HepG2 (cell line): ENCODE results near the gene HS6ST1. TPM values are rescaled to one million over a fixed set of nuclear protein-coding genes. Genes with fewer than 3 reads are reported as not detected.
A peak's percentile ranks its signal among the peaks of the same experiment; 100 is the strongest.

ENCODE experiments used
- FOSL1 ChIP-seq: sonication (generic); formaldehyde crosslinking; IDR thresholded peaks from 2 replicates; pipeline ENCODE4 v1.9.0; 2021; ENCODE audit warnings: missing genetic modification reagents, borderline replicate concordance
- HINFP ChIP-seq: sonication (generic); formaldehyde crosslinking; IDR thresholded peaks from 2 replicates; pipeline ENCODE4 v1.4.0; 2020; ENCODE audit warnings: low read depth, mild to moderate bottlenecking, missing genetic modification reagents
- NFRKB ChIP-seq: fragments of 450-650 bp; IDR thresholded peaks from 2 replicates; pipeline ENCODE4 v1.6.1; 2017
- TEAD3 ChIP-seq: optimal IDR thresholded peaks from 2 replicates; pipeline ENCODE3; 2016; ENCODE audit warnings: borderline replicate concordance
- TEF ChIP-seq: sonication (generic); formaldehyde crosslinking; IDR thresholded peaks from 2 replicates; pipeline ENCODE4 v1.5.0; 2020; ENCODE audit warnings: missing genetic modification reagents
- TMF1 ChIP-seq: sonication (generic); formaldehyde crosslinking; IDR thresholded peaks from 2 replicates; pipeline ENCODE4 v1.8.1; 2022; ENCODE audit warnings: low read depth, missing genetic modification reagents
- ZKSCAN8 ChIP-seq: IDR thresholded peaks from 2 replicates; pipeline ENCODE4 v1.6.1; 2016; ENCODE audit warnings: borderline replicate concordance, missing genetic modification reagents, missing compliant biosample characterization
- ZMYM4 ChIP-seq: sonication (generic); formaldehyde crosslinking; IDR thresholded peaks from 2 replicates; pipeline ENCODE4 v1.8.1; 2023; ENCODE audit warnings: mild to moderate bottlenecking, missing genetic modification reagents
- ZNF17 ChIP-seq: sonication (generic); formaldehyde crosslinking; IDR thresholded peaks from 2 replicates; pipeline ENCODE4 v1.5.0; 2020; ENCODE audit warnings: mild to moderate bottlenecking, missing genetic modification reagents
- ZNF460 ChIP-seq: sonication (generic); formaldehyde crosslinking; IDR thresholded peaks from 2 replicates; pipeline ENCODE4 v1.5.1; 2020; ENCODE audit warnings: missing genetic modification reagents, mild to moderate bottlenecking, borderline replicate concordance
- ZNF512B ChIP-seq: sonication (generic); formaldehyde crosslinking; IDR thresholded peaks from 2 replicates; pipeline ENCODE4 v1.5.1; 2020; ENCODE audit warnings: missing genetic modification reagents, mild to moderate bottlenecking, borderline replicate concordance
- ZNF513 ChIP-seq: sonication (generic); formaldehyde crosslinking; conservative IDR thresholded peaks from 2 replicates; pipeline ENCODE4 v1.5.0; 2020; ENCODE audit warnings: missing genetic modification reagents
- ZNF691 ChIP-seq: sonication (generic); formaldehyde crosslinking; IDR thresholded peaks from 2 replicates; pipeline ENCODE4 v1.4.0; 2020; ENCODE audit warnings: missing genetic modification reagents, low read depth, mild to moderate bottlenecking, borderline replicate concordance
- ZNF713 ChIP-seq: sonication (generic); formaldehyde crosslinking; IDR thresholded peaks from 2 replicates; pipeline ENCODE4 v1.4.0; 2020; ENCODE audit warnings: mild to moderate bottlenecking, missing genetic modification reagents
- ZNF720 ChIP-seq: sonication (generic); formaldehyde crosslinking; IDR thresholded peaks from 2 replicates; pipeline ENCODE4 v1.4.0; 2020; ENCODE audit warnings: missing genetic modification reagents
- ZNF780A ChIP-seq: sonication (generic); formaldehyde crosslinking; IDR thresholded peaks from 2 replicates; pipeline ENCODE4 v1.8.0; 2022; ENCODE audit warnings: mild to moderate bottlenecking, missing genetic modification reagents, moderate library complexity
- ZNF788 ChIP-seq: sonication (generic); formaldehyde crosslinking; IDR thresholded peaks from 2 replicates; pipeline ENCODE4 v1.5.0; 2020; ENCODE audit warnings: mild to moderate bottlenecking, missing genetic modification reagents, borderline replicate concordance
- ZXDC ChIP-seq: sonication (generic); formaldehyde crosslinking; IDR thresholded peaks from 2 replicates; pipeline ENCODE4 v1.5.0; 2020; ENCODE audit warnings: mild to moderate bottlenecking, missing genetic modification reagents
- polyA plus RNA-seq, 8 experiments: library from polyadenylated mRNA; depleted of rRNA in 3 of 8; stranded (reverse) in 7 of 8; unstranded in 1 of 8; fragments of >200 nt; fragmentation: Illumina TruSeq in 4 of 8; extraction: Trizol in 4 of 8; gene quantifications; 2 replicates each; pipeline versions ENCODE4 v1.2.1 to v1.2.3, GENCODE V29; 2011 to 2016; ENCODE audit warnings: low read depth in 4 of 8, missing spikeins in 1 of 8, mixed read lengths in 1 of 8; ENCODE audit not compliant: insufficient read depth in 1 of 8
- total RNA-seq, 5 experiments: library from RNA; depleted of rRNA; stranded (reverse); fragments of >200 nt; fragmentation: Illumina TruSeq; extraction: Trizol; gene quantifications; 2 replicates each; pipeline ENCODE4 v1.2.3, GENCODE V29; 2016; ENCODE audit warnings: low read depth in 1 of 5

Gene HS6ST1
- total and polyA plus RNA-seq, 2 of the 13 experiments (the other 11 are each of a cell fraction or from before 2014, with no cell fraction given) = 34.5 to 84.6 TPM

- TF ChIP-seq ZNF691 (CRISPR knock-in tag) (peak; percentile 66; the same call in 1 of the 2 replicates), ZNF512B (CRISPR knock-in tag) (peak; percentile 65; the same call in 1 of the 2 replicates), NFRKB (no peak), ZMYM4 (CRISPR knock-in tag) (peak; percentile 72), TEF (no peak), ZNF788 (CRISPR knock-in tag) (peak; percentile 93), ZNF513 (0 out of 2 replicates have a peak, but pooled peaks have one; percentile 56), TMF1 (CRISPR knock-in tag) (no peak; the same call in 1 of the 2 replicates), TEAD3 (CRISPR knock-in tag) (peak; percentile 52), FOSL1 (CRISPR knock-in tag) (no peak), ZNF720 (CRISPR knock-in tag) (no peak), ZKSCAN8 (CRISPR knock-in tag) (no peak; the same call in 1 of the 2 replicates), ZXDC (CRISPR knock-in tag) (peak; percentile 92), ZNF713 (CRISPR knock-in tag) (0 out of 2 replicates have a peak, but pooled peaks have one; percentile 76), ZNF780A (CRISPR knock-in tag) (0 out of 2 replicates have a peak, but pooled peaks have one; percentile 73), HINFP (CRISPR knock-in tag) (peak; percentile 63; the same call in 1 of the 2 replicates), ZNF17 (CRISPR knock-in tag) (no peak), ZNF460 (CRISPR knock-in tag) (peak; percentile 73; the same call in 1 of the 2 replicates)
Observed at GRCh38 chr2:128232965-128233789, 85.5 kb downstream of the HS6ST1 start (continued).
